Heart right ventricle (tissue), 16 donors: ENCODE results near the gene TMEM233. TPM values are rescaled to one million over a fixed set of nuclear protein-coding genes. Genes with fewer than 3 reads are reported as not detected.
A peak's percentile ranks its signal among the peaks of the same experiment; 100 is the strongest.

ENCODE experiments used
- ATAC-seq, 8 donors: fragments of 200-7000 bp; cut with Tn5 transposase; one replicate each; pipeline ENCODE4 v1.9.1; 2020; ENCODE audit warnings: mild to moderate bottlenecking in 8 of 8, moderate library complexity in 8 of 8, moderate number of reproducible peaks in 1 of 8
- DNase-seq, 2 donors: peaks; one replicate each; pipeline ENCODE4 v3.0.0-alpha.2; 2020
- H3K27ac ChIP-seq, 10 donors: fragments of 200-600 bp; sonication (generic) in 2 of 10; one replicate each; pipeline versions ENCODE4 v1.5.0 to v1.8.0; 2020 to 2022; ENCODE audit warnings: mild to moderate bottlenecking in 3 of 10
- H3K27me3 ChIP-seq, 7 donors: fragments of 200-600 bp; one replicate each; pipeline ENCODE4 v1.8.0; 2021 to 2022; ENCODE audit warnings: mild to moderate bottlenecking in 2 of 7
- H3K36me3 ChIP-seq, 9 donors: fragments of 200-600 bp; sonication (generic) in 1 of 9; one replicate each; pipeline versions ENCODE4 v1.5.0 to v1.8.0; 2020 to 2022; ENCODE audit warnings: mild to moderate bottlenecking in 2 of 9
- H3K4me1 ChIP-seq, 9 donors: fragments of 200-600 bp; sonication (generic) in 1 of 9; one replicate each; pipeline versions ENCODE4 v1.5.0 to v1.8.0; 2020 to 2022; ENCODE audit warnings: mild to moderate bottlenecking in 4 of 9
- H3K4me3 ChIP-seq, 10 donors: fragments of 200-600 bp; sonication (generic) in 2 of 10; one replicate each; pipeline versions ENCODE4 v1.5.0 to v1.8.0; 2020 to 2022; ENCODE audit warnings: mild to moderate bottlenecking in 7 of 10, moderate library complexity in 2 of 10
- H3K9me3 ChIP-seq, 11 donors: fragments of 200-600 bp in 10 of 11; sonication (generic) in 2 of 11; one replicate each; pipeline versions ENCODE4 v1.5.0 to v1.8.0; 2013 to 2022; ENCODE audit warnings: mild to moderate bottlenecking in 2 of 11, control low read depth in 1 of 11, moderate library complexity in 1 of 11
- CTCF ChIP-seq, 9 donors: fragments of 200-600 bp; sonication (generic) in 2 of 9; IDR thresholded peaks; one replicate each; pipeline versions ENCODE4 v1.5.0 to v1.8.0; 2021 to 2022; ENCODE audit warnings: antibody characterized with exemption in 9 of 9, mild to moderate bottlenecking in 5 of 9, moderate library complexity in 1 of 9
- WGBS, 2 donors: extraction: QIAGEN DNeasy Blood & Tissue Kit; methylation state at CpG; one replicate each; pipeline ENCODE4 v1.1.7; 2013; ENCODE audit warnings: inconsistent platforms in 1 of 2; 5-methylcytosine and 5-hydroxymethylcytosine counted together
- intact Hi-C, 10 donors: fragments of 100-400 bp; cut with DNase I; formaldehyde crosslinking; loops; one replicate each; pipeline versions ENCODE4 v1.11.1 to v1.14.2; 2022
- polyA plus RNA-seq, 2 donors: library from polyadenylated mRNA; stranded (reverse); fragments of 200-250 nt; gene quantifications; one replicate each; pipeline ENCODE4 v1.2.3, GENCODE V29; 2013
- total RNA-seq, 10 donors: library from RNA; stranded (reverse); fragmentation: NEBNext Ultra II Directional in 3 of 10; extraction: Animal tissue kit (Norgen Biotek cat#: 25700) in 3 of 10; gene quantifications; one replicate each; pipeline versions ENCODE4 v1.2.1 to v1.2.4, GENCODE V29; 2021 to 2023
- donor health status: Arrhythmogenic right ventricular cardiomyopathy.
- donor health status: ischemic (EF 13 %, LVEDD 7.1; RV severe dilation, severe dysfunction).
- donor health status: healthy with polysubstance abuse.
- donor health status: DM: no; HTN: yes; CAD: no.
- donor health status: DM: no; HTN: no; CAD: no.
- donor health status: ischemic (EF 25% LVEDD 6.9; RV normal size, moderate dysfunction).
- donor health status: ischemic (EF 25% LVEDD 5.7; RV mildly dilated, moderate dysfunction).
- donor health status: healthy.
- donor health status: DM: yes; HTN: yes; CAD: no.
- donor health status: Ischemic cardiomyopathy.
- donor health status: ischemic (EF 35%, LVEDD 5.7; RV mildly dilated, moderate dysfunction).
- donor health status: nonischemic (EF 11% LVEDD 7.7; RV severe dilation, severe dysfunction).
- donor health status: DM: yes; HTN: yes; CAD: no.
- donor health status: PGD.
- donor health status: ischemic (EF 29% LVEDD 5.4; RV normal size, mild dysfunction).
- donor health status: nonischemic (EF 23%, LVEDD 6.1; RV moderate dilation, normal function).

TMEM233 gene
- total and polyA plus RNA-seq, 12 donors = 0.10 to 0.92 (median 0.49) TPM; not detected in 1

- TF ChIP-seq CTCF (IDR thresholded peaks at IDR 0.05) = no peak
- H3K36me3 ChIP-seq = peaks cover 0 to 16% (median 0%) of the 10 kb centered on the region in 9 donors
- H3K27me3 ChIP-seq = no peaks in the 10 kb centered on the region
- H3K4me3 ChIP-seq = no peak overlapping the region
- no peaks in the 10 kb centered on the region for H3K9me3 ChIP-seq
- WGBS, 2 donors = 94% methylated on average over 9 of the region's 9 CpGs
- H3K4me1 ChIP-seq = peaks cover 2 to 54% (median 19%) of the 10 kb centered on the region in 9 donors
- no peak for ATAC-seq
- DNase-seq = no peak
- no peak overlapping the region for H3K27ac ChIP-seq
- intact Hi-C loops = no loop called here
These were observed 94.3 kb downstream of the TMEM233 start for GRCh38 chr12:119687879-119688278.

- Histone ChIP-seq H3K27ac (no peak overlapping the region), H3K4me1 (peaks cover 2 to 58% (median 25%) of the 10 kb centered on the region in 9 donors), H3K27me3 (no peaks in the 10 kb centered on the region), H3K4me3 (no peak overlapping the region), H3K9me3 (no peaks in the 10 kb centered on the region), H3K36me3 (peaks cover 0 to 16% (median 0%) of the 10 kb centered on the region in 9 donors)
- no peak for ATAC-seq
- intact Hi-C loops = no loop called here
- TF ChIP-seq CTCF (IDR thresholded peaks at IDR 0.05) = no peak
- no peak for DNase-seq
- 97 to 98% methylated on average over 38 of the region's 38 CpGs for WGBS, 2 donors
These were observed 96.4 kb downstream of the TMEM233 start for GRCh38 chr12:119689935-119690500.

GRCh38 chr12:119691202-119691810, 97.7 kb downstream of the TMEM233 start:
- Histone ChIP-seq H3K9me3 (no peaks in the 10 kb centered on the region), H3K4me1 (peaks cover 2 to 45% (median 25%) of the 10 kb centered on the region in 9 donors), H3K4me3 (no peak overlapping the region), H3K36me3 (peaks cover 0 to 16% (median 0%) of the 10 kb centered on the region in 9 donors), H3K27ac (no peak overlapping the region), H3K27me3 (no peaks in the 10 kb centered on the region)
- ATAC-seq = no peak
- 88 to 90% methylated on average over 6 of the region's 6 CpGs for WGBS, 2 donors
- intact Hi-C loops = no loop called here
- DNase-seq = no peak
- no peak for TF ChIP-seq CTCF (IDR thresholded peaks at IDR 0.05)

- DNase-seq = no peak
- Histone ChIP-seq H3K4me3 (no peak overlapping the region), H3K27ac (peak overlapping the region in 7 of 10 donors; percentile 3 to 62 (median 11)), H3K9me3 (no peaks in the 10 kb centered on the region), H3K4me1 (peaks cover 2 to 34% (median 23%) of the 10 kb centered on the region in 9 donors), H3K27me3 (no peaks in the 10 kb centered on the region), H3K36me3 (peaks cover 0 to 16% (median 0%) of the 10 kb centered on the region in 9 donors)
- intact Hi-C loops = no loop called here
- no peak for ATAC-seq
- TF ChIP-seq CTCF (IDR thresholded peaks at IDR 0.05) = no peak
- 56 to 65% methylated on average over 5 of the region's 5 CpGs for WGBS, 2 donors
These were observed 98.8 kb downstream of the TMEM233 start for GRCh38 chr12:119692410-119692809.

Other genes starting within 250 kb of the TMEM233 start
- 10 to 100 TPM in 5 of 10 donors, 1 to 10 TPM in 5; 8.6 to 14.5 (median 10.4) TPM for gene PRKAB1, start 74.4 kb downstream of the TMEM233 start, total RNA-seq
- gene PRKAB1, start 74.4 kb downstream of the TMEM233 start, polyA plus RNA-seq = 10 to 100 TPM; 13.5 to 14.3 TPM